Heart right ventricle (tissue), 16 donors: ENCODE results near the gene BBS1. TPM values are rescaled to one million over a fixed set of nuclear protein-coding genes. Genes with fewer than 3 reads are reported as not detected.
A peak's percentile ranks its signal among the peaks of the same experiment; 100 is the strongest.
"Not testable (repeated sequence)": the region's sequence is repeated elsewhere in the genome, so short reads cannot be mapped to it uniquely, and the experiment has no call there.

Experiments used
- ATAC-seq, 8 donors: fragments of 200-7000 bp; cut with Tn5 transposase; one replicate each; pipeline ENCODE4 v1.9.1; 2020; ENCODE audit warnings: mild to moderate bottlenecking in 8 of 8, moderate library complexity in 8 of 8, moderate number of reproducible peaks in 1 of 8
- DNase-seq, 2 donors: peaks; one replicate each; pipeline ENCODE4 v3.0.0-alpha.2; 2020
- H3K27ac ChIP-seq, 10 donors: fragments of 200-600 bp; sonication (generic) in 2 of 10; one replicate each; pipeline versions ENCODE4 v1.5.0 to v1.8.0; 2020 to 2022; ENCODE audit warnings: mild to moderate bottlenecking in 3 of 10
- H3K27me3 ChIP-seq, 7 donors: fragments of 200-600 bp; one replicate each; pipeline ENCODE4 v1.8.0; 2021 to 2022; ENCODE audit warnings: mild to moderate bottlenecking in 2 of 7
- H3K36me3 ChIP-seq, 9 donors: fragments of 200-600 bp; sonication (generic) in 1 of 9; one replicate each; pipeline versions ENCODE4 v1.5.0 to v1.8.0; 2020 to 2022; ENCODE audit warnings: mild to moderate bottlenecking in 2 of 9
- H3K4me1 ChIP-seq, 9 donors: fragments of 200-600 bp; sonication (generic) in 1 of 9; one replicate each; pipeline versions ENCODE4 v1.5.0 to v1.8.0; 2020 to 2022; ENCODE audit warnings: mild to moderate bottlenecking in 4 of 9
- H3K4me3 ChIP-seq, 10 donors: fragments of 200-600 bp; sonication (generic) in 2 of 10; one replicate each; pipeline versions ENCODE4 v1.5.0 to v1.8.0; 2020 to 2022; ENCODE audit warnings: mild to moderate bottlenecking in 7 of 10, moderate library complexity in 2 of 10
- H3K9me3 ChIP-seq, 11 donors: fragments of 200-600 bp in 10 of 11; sonication (generic) in 2 of 11; one replicate each; pipeline versions ENCODE4 v1.5.0 to v1.8.0; 2013 to 2022; ENCODE audit warnings: mild to moderate bottlenecking in 2 of 11, control low read depth in 1 of 11, moderate library complexity in 1 of 11
- WGBS, 2 donors: extraction: QIAGEN DNeasy Blood & Tissue Kit; methylation state at CpG; one replicate each; pipeline ENCODE4 v1.1.7; 2013; ENCODE audit warnings: inconsistent platforms in 1 of 2; 5-methylcytosine and 5-hydroxymethylcytosine counted together
- intact Hi-C, 10 donors: fragments of 100-400 bp; cut with DNase I; formaldehyde crosslinking; loops; one replicate each; pipeline versions ENCODE4 v1.11.1 to v1.14.2; 2022
- polyA plus RNA-seq, 2 donors: library from polyadenylated mRNA; stranded (reverse); fragments of 200-250 nt; gene quantifications; one replicate each; pipeline ENCODE4 v1.2.3, GENCODE V29; 2013
- total RNA-seq, 10 donors: library from RNA; stranded (reverse); fragmentation: NEBNext Ultra II Directional in 3 of 10; extraction: Animal tissue kit (Norgen Biotek cat#: 25700) in 3 of 10; gene quantifications; one replicate each; pipeline versions ENCODE4 v1.2.1 to v1.2.4, GENCODE V29; 2021 to 2023
- TF ChIP-seq, protein P1 (sequence below), 9 donors: fragments of 200-600 bp; sonication (generic) in 2 of 9; IDR thresholded peaks; one replicate each; pipeline versions ENCODE4 v1.5.0 to v1.8.0; 2021 to 2022; ENCODE audit warnings: antibody characterized with exemption in 9 of 9, mild to moderate bottlenecking in 5 of 9, moderate library complexity in 1 of 9
- donor health status: Arrhythmogenic right ventricular cardiomyopathy.
- donor health status: ischemic (EF 13 %, LVEDD 7.1; RV severe dilation, severe dysfunction).
- donor health status: healthy with polysubstance abuse.
- donor health status: DM: no; HTN: yes; CAD: no.
- donor health status: DM: no; HTN: no; CAD: no.
- donor health status: ischemic (EF 25% LVEDD 6.9; RV normal size, moderate dysfunction).
- donor health status: ischemic (EF 25% LVEDD 5.7; RV mildly dilated, moderate dysfunction).
- donor health status: healthy.
- donor health status: DM: yes; HTN: yes; CAD: no.
- donor health status: Ischemic cardiomyopathy.
- donor health status: ischemic (EF 35%, LVEDD 5.7; RV mildly dilated, moderate dysfunction).
- donor health status: nonischemic (EF 11% LVEDD 7.7; RV severe dilation, severe dysfunction).
- donor health status: DM: yes; HTN: yes; CAD: no.
- donor health status: PGD.
- donor health status: ischemic (EF 29% LVEDD 5.4; RV normal size, mild dysfunction).
- donor health status: nonischemic (EF 23%, LVEDD 6.1; RV moderate dilation, normal function).

BBS1 gene
- total and polyA plus RNA-seq, 12 donors = 9.6 to 23.9 (median 16.8) TPM

DNA sequence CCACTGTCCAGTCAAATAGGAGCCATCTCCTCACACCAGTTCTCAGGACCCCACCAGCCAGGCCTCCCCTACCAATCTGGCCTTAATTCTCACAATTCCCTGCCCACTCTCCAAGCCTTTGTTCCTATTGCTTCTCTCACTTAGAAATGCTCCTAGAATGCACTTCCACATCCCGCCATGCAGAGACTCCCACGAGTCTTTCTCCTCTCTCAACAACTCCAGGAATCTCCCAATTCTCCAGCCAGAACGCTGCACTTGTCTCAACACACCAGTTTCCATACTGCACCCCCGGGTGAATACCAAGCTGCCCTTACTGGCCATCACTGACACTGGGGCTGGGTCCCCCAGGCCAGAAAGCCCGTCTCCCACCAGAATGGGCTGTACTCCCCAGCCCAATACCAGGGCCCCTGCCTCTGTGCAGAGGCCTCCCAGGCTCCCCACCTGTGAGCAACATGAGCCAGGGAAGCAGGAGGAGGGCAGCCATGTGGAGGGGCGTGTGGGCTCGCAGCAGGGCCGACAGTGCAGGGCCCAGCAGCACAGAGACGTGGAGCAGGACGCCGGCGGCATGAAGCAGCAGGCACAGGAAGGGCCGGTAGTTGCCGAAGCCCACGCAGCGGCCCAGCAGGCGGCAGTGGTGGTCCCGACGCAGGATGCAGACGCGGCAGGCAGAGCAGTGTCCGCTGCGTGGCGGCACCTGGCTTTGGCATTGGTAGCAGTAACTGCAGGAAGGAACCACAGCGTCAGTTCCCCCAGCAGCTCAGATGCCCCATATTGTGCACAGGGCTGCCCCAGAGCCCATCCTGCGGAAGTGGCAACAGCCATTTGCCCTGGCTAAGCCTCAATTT is 33.0 kb downstream of the BBS1 start:
- peaks cover 3 to 46% (median 31%) of the 10 kb centered on the region in 9 donors for H3K4me1 ChIP-seq
- TF ChIP-seq, protein P1, sequence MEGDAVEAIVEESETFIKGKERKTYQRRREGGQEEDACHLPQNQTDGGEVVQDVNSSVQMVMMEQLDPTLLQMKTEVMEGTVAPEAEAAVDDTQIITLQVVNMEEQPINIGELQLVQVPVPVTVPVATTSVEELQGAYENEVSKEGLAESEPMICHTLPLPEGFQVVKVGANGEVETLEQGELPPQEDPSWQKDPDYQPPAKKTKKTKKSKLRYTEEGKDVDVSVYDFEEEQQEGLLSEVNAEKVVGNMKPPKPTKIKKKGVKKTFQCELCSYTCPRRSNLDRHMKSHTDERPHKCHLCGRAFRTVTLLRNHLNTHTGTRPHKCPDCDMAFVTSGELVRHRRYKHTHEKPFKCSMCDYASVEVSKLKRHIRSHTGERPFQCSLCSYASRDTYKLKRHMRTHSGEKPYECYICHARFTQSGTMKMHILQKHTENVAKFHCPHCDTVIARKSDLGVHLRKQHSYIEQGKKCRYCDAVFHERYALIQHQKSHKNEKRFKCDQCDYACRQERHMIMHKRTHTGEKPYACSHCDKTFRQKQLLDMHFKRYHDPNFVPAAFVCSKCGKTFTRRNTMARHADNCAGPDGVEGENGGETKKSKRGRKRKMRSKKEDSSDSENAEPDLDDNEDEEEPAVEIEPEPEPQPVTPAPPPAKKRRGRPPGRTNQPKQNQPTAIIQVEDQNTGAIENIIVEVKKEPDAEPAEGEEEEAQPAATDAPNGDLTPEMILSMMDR (IDR thresholded peaks at IDR 0.05) = peak in 6 of 9 donors; percentile 35 to 57 (median 51)
- H3K36me3 ChIP-seq = peaks cover 0 to 49% (median 6%) of the 10 kb centered on the region in 9 donors
- peak overlapping the region in 4 of 10 donors; percentile 13 to 67 (median 54) for H3K27ac ChIP-seq
- peak; percentile 31 to 52 for DNase-seq
- WGBS, 2 donors = 29 to 36% methylated on average over 26 of the region's 26 CpGs
- intact Hi-C loops = loop anchor here in 1 of 10 donors (10.0 kb wide), 1 partner anchor 901 kb away; the partner anchor contains the start of gene CORO1B
- no peaks in the 10 kb centered on the region for H3K9me3 ChIP-seq
- ATAC-seq = no peak
- H3K27me3 ChIP-seq = no peaks in the 10 kb centered on the region
- H3K4me3 ChIP-seq = peak overlapping the region in 4 of 10 donors; percentile 2 to 26 (median 8)

DNA sequence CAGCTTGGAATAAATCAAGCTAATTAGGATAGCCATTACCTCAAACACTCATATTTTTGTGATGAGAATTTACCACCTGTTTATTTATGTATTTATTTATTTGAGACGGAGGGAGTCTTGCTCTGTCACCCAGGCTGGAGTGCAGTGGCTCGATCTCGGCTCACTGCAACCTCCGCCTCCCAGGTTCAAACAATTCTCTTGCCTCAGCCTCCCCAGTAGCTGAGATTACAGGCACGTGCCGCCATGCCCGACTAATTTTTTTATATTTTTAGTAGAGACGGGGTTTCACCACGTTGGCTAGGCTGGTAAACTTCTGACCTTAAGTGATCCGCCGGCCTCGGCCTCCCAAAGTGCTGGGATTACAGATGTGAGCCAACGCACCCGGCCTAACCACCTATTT is 34.5 kb downstream of the BBS1 start:
- not testable (repeated sequence) for ATAC-seq, H3K27me3 ChIP-seq, H3K9me3 ChIP-seq, DNase-seq
- peak overlapping the region; percentile 67 to 98 (median 86) for H3K4me3 ChIP-seq
- WGBS, 2 donors = 81 to 85% methylated on average over 14 of the region's 14 CpGs
- intact Hi-C loops = loop anchor here in 1 of 10 donors (10.0 kb wide), 1 partner anchor 900 kb away; the partner anchor contains the start of gene CORO1B
- peaks cover 0 to 34% (median 6%) of the 10 kb centered on the region in 9 donors for H3K36me3 ChIP-seq
- peaks cover 3 to 46% (median 31%) of the 10 kb centered on the region in 9 donors for H3K4me1 ChIP-seq
- peak overlapping the region in 1 of 10 donors; percentile 94 for H3K27ac ChIP-seq

DNA sequence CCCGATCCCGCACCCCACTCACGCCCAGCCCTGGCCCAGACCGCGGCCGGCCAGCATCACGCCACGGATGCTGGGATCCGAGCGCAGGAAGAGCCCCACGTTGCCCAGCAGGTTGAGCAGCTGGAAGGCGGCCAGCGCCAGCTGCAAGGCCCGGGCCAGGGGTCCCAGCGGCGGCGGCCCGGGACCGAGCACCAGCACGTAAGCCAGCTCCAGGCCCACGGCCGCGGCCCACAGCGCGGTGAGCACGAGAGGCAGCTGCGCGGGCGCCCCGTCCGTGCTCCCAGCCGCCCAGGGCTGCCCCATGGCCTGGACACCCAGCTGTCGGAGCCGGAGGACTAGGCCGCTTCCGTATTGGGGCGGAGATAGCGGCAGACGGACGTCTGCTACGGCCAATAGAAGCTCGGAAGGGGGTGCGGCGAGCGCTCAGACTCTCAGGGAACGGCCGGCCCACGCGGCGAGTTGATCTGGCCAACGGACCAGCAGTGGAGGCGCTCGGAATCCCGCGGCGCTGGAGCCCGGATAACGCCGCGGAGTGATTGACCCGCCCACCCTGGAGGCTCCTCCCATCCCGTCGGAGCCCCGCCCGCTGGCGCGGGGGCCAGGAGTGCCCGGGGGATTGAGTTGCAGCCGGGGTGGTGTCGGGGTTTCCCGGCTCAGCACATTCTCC is 35.4 kb downstream of the BBS1 start, which contains the start of gene ZDHHC24:
Gene ZDHHC24 (minus strand): TSS at position 348 of the 667 bp plus-strand sequence. CDS start 45 bp downstream, at position 303.
- Histone ChIP-seq H3K36me3 (peaks cover 0 to 27% (median 6%) of the 10 kb centered on the region in 9 donors), H3K9me3 (no peaks in the 10 kb centered on the region), H3K27ac (peak within 1 kb of the TSS in 9 of 10 donors; percentile 65 to 94 (median 73)), H3K4me1 (peaks cover 3 to 46% (median 31%) of the 10 kb centered on the region in 9 donors), H3K27me3 (no peaks in the 10 kb centered on the region), H3K4me3 (peak within 1 kb of the TSS; percentile 67 to 98 (median 86))
- ATAC-seq (peak; percentile 96 to 98 (median 97)), DNase-seq (peak; percentile 97 to 98)
- TF ChIP-seq, protein P1 (IDR thresholded peaks at IDR 0.05) = no peak
- 0 to 1% methylated on average over 69 to 71 of the region's 71 CpGs for WGBS, 2 donors
- intact Hi-C loops = loop anchor here in 2 of 10 donors (1.0 to 10.0 kb wide), 3 partner anchors 23 to 899 kb away; partner anchors contain the start of genes BBS1 (in 1 of the 2), CORO1B (in 1 of the 2) and CTSF (in 1 of the 2)

DNA sequence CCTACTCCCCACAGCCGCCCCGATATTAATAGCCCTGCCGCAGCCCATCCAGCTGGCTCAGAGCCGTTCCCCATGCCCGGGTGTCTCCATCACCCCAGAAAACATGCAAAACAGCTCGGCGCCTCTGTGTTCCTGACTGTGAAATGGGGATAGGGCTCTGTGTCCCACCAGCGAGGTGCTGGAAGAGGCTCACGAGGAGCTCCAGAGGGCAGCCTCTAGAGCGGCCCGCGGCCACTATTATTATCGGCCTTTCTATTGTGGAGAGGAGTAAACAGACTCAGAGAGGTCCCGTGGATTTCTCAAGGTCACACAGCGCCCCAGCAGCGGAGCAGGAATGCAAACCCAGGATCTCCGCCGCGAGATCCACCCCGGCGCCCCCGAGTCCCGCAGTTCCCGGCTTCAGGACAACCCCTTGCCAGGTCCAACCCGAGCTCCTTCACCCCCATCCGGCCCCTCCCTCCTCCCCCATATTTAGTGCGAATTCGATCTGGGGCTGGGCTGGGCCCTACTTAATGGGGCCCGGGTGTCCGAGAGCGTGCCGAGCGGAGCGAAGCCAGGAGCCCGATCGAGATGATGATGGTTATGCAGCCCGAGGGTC is 36.0 kb downstream of the BBS1 start, which contains the start of gene ACTN3:
Gene ACTN3 (plus strand): TSS at position 536 of the 598 bp plus-strand sequence. CDS start 35 bp downstream, at position 571.
- Histone ChIP-seq H3K27me3 (no peaks in the 10 kb centered on the region), H3K9me3 (no peaks in the 10 kb centered on the region), H3K4me3 (peak within 1 kb of the TSS; percentile 67 to 98 (median 86)), H3K36me3 (peaks cover 0 to 20% (median 6%) of the 10 kb centered on the region in 9 donors), H3K27ac (peak within 1 kb of the TSS in 9 of 10 donors; percentile 65 to 94 (median 73)), H3K4me1 (peaks cover 3 to 46% (median 31%) of the 10 kb centered on the region in 9 donors)
- ATAC-seq (peak in 6 of 8 donors; percentile 2 to 21 (median 15)), DNase-seq (peak; percentile 32 to 33)
- WGBS, 2 donors = 2 to 3% methylated on average over 37 of the region's 37 CpGs
- intact Hi-C loops = loop anchor here in 2 of 10 donors (1.0 to 10.0 kb wide), 3 partner anchors 22 to 898 kb away; partner anchors contain the start of genes BBS1 (in 1 of the 2), CORO1B (in 1 of the 2) and CTSF (in 1 of the 2)
- TF ChIP-seq, protein P1 (IDR thresholded peaks at IDR 0.05) = no peak
